ENCODE measurements around the gene MACROD2. TPM values are rescaled to one million over a fixed set of nuclear protein-coding genes. Genes with fewer than 3 reads are reported as not detected.

MACROD2 gene
- total RNA-seq, 2 donors from 2014 or later: 8.3 to 21.8 TPM

- TF ChIP-seq POLR2A (IDR thresholded peaks at IDR 0.05): no peak
- TF ChIP-seq, protein P1, sequence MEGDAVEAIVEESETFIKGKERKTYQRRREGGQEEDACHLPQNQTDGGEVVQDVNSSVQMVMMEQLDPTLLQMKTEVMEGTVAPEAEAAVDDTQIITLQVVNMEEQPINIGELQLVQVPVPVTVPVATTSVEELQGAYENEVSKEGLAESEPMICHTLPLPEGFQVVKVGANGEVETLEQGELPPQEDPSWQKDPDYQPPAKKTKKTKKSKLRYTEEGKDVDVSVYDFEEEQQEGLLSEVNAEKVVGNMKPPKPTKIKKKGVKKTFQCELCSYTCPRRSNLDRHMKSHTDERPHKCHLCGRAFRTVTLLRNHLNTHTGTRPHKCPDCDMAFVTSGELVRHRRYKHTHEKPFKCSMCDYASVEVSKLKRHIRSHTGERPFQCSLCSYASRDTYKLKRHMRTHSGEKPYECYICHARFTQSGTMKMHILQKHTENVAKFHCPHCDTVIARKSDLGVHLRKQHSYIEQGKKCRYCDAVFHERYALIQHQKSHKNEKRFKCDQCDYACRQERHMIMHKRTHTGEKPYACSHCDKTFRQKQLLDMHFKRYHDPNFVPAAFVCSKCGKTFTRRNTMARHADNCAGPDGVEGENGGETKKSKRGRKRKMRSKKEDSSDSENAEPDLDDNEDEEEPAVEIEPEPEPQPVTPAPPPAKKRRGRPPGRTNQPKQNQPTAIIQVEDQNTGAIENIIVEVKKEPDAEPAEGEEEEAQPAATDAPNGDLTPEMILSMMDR (IDR thresholded peaks at IDR 0.05): no peak
- DNase-seq (no peak), ATAC-seq (peak; percentile 42)
- Histone ChIP-seq H3K27ac (no peak overlapping the region), H3K9me3 (no peaks in the 10 kb centered on the region), H3K4me1 (peaks cover 17% of the 10 kb centered on the region), H3K27me3 (no peaks in the 10 kb centered on the region), H3K36me3 (replicated peaks in 1 of 2; ENCODE audit: insufficient read depth in 1 of 2, low read depth in 2 of 2) (no peaks in the 10 kb centered on the region), H3K4me3 (no peak overlapping the region)
- 16 to 19% methylated on average over 4 of the region's 4 CpGs for WGBS, 2 donors
- intact Hi-C loops (cut with DNase I): no loop called here
Observed at GRCh38 chr20:15818651-15819071, 1823.3 kb downstream of the MACROD2 start.

DNA sequence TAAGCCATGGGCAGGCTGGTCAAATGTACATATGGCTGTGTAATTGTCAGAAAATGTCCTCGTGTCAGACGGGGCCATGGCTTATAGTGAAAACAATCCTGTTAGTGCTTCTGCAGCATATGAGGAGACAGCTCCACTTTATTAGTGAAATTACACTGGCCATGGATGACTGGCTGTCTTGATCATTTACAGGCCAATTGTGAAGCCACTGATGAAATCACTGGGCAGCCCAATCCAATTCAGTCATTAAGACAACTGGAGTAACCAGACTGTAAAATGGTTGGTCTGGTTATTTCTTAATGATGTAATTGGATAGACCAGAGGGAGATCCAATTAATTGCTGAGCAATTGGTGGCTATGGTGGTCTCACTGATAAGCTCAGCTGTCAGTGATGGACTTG, 1828.4 kb downstream of the MACROD2 start:
- Histone ChIP-seq H3K36me3 (replicated peaks in 1 of 2; ENCODE audit: insufficient read depth in 1 of 2, low read depth in 2 of 2) (no peaks in the 10 kb centered on the region), H3K4me3 (no peak overlapping the region), H3K27me3 (no peaks in the 10 kb centered on the region), H3K9me3 (no peaks in the 10 kb centered on the region), H3K27ac (no peak overlapping the region), H3K4me1 (peaks cover under 1% of the 10 kb centered on the region)
- 59 to 72% methylated on average over 2 of the region's 2 CpGs for WGBS, 2 donors
- ATAC-seq: no peak
- intact Hi-C loops (cut with DNase I): no loop called here
- no peak for TF ChIP-seq POLR2A (IDR thresholded peaks at IDR 0.05)
- TF ChIP-seq, protein P1 (IDR thresholded peaks at IDR 0.05): no peak
- DNase-seq: no peak

DNA sequence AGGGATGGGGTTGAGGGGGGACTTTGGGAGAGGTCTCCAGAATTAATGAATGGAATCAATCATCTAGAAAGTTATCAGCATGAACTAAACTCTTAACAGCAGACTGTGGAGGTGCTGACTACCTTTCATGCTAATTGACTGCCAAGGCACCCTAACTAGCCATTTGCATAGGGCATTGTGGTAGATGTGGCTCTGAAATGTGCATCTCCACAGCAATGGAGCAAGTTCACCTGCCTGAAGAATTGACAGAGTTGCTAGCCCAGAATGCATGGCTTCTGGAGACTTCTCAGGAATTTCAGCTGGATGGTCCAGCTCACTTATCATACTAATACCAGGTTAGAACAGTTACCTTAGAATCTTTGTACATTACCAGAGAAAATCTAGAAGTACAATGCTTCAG, 1832.3 kb downstream of the MACROD2 start:
- H3K36me3 ChIP-seq (replicated peaks in 1 of 2; ENCODE audit: insufficient read depth in 1 of 2, low read depth in 2 of 2): no peaks in the 10 kb centered on the region
- H3K4me1 ChIP-seq: no peaks in the 10 kb centered on the region
- H3K27me3 ChIP-seq: no peaks in the 10 kb centered on the region
- TF ChIP-seq POLR2A (IDR thresholded peaks at IDR 0.05): no peak
- TF ChIP-seq, protein P1 (IDR thresholded peaks at IDR 0.05): no peak
- no peak overlapping the region for H3K27ac ChIP-seq
- no peak for DNase-seq
- ATAC-seq: no peak
- no peak overlapping the region for H3K4me3 ChIP-seq
- intact Hi-C loops (cut with DNase I): no loop called here
- no peaks in the 10 kb centered on the region for H3K9me3 ChIP-seq

GRCh38 chr20:15831201-15831600, 1835.9 kb downstream of the MACROD2 start:
- H3K4me3 ChIP-seq: no peak overlapping the region
- DNase-seq (no peak), ATAC-seq (no peak)
- TF ChIP-seq POLR2A (IDR thresholded peaks at IDR 0.05): no peak
- TF ChIP-seq, protein P1 (IDR thresholded peaks at IDR 0.05): no peak
- H3K4me1 ChIP-seq: no peaks in the 10 kb centered on the region
- no peaks in the 10 kb centered on the region for H3K9me3 ChIP-seq
- peaks cover 0 to under 1% of the 10 kb centered on the region in 2 donors for H3K27me3 ChIP-seq
- H3K36me3 ChIP-seq (replicated peaks in 1 of 2; ENCODE audit: insufficient read depth in 1 of 2, low read depth in 2 of 2): no peaks in the 10 kb centered on the region
- H3K27ac ChIP-seq: no peak overlapping the region
- intact Hi-C loops (cut with DNase I): no loop called here

DNA sequence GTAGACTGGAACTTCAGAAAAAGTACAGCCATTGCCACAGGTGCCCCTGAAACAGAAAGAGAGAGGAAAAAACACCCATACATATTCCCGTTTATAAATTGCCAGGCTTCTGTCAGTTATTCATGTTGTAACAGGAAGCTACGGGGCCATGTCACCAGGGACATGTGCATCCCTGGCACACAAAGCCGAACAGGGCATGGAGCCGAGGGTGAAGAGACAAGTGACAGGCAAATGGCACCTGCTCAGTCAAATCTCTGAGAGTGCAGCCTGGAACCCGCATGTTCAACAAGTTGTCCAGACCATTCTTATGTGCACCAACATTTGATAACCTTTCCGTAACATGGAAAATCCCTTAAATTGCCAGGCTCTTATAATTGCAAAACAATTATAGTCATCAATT, 1837.2 kb downstream of the MACROD2 start:
- H3K36me3 ChIP-seq (replicated peaks in 1 of 2; ENCODE audit: insufficient read depth in 1 of 2, low read depth in 2 of 2): no peaks in the 10 kb centered on the region
- H3K4me3 ChIP-seq: no peak overlapping the region
- intact Hi-C loops (cut with DNase I): no loop called here
- no peaks in the 10 kb centered on the region for H3K4me1 ChIP-seq
- 80 to 84% methylated on average over 6 of the region's 6 CpGs for WGBS, 2 donors
- DNase-seq (no peak), ATAC-seq (no peak)
- no peak overlapping the region for H3K27ac ChIP-seq
- no peaks in the 10 kb centered on the region for H3K9me3 ChIP-seq
- H3K27me3 ChIP-seq: peaks cover 0 to 3% of the 10 kb centered on the region in 2 donors
- no peak for TF ChIP-seq POLR2A (IDR thresholded peaks at IDR 0.05)
- TF ChIP-seq, protein P1 (IDR thresholded peaks at IDR 0.05): no peak

All from body of pancreas (tissue), 4 donors.